Fibroblast of lung (primary cell): ENCODE results near the gene CAMTA1. TPM values are rescaled to one million over a fixed set of nuclear protein-coding genes. Genes with fewer than 3 reads are reported as not detected.
A peak's percentile ranks its signal among the peaks of the same experiment; 100 is the strongest.

Experiments
- DNase-seq, 2 donors: peaks; one replicate each; pipeline versions ENCODE4 v3.0.0 to v3.0.0-alpha.2; 2010; ENCODE audit warnings: low read depth in 2 of 2
- H2AFZ ChIP-seq: 2 replicates; pipeline ENCODE4 v1.5.1; 2012; ENCODE audit warnings: low read length, control low read depth, inconsistent platforms
- H3K27ac ChIP-seq: 2 replicates; pipeline ENCODE4 v1.5.1; 2011; ENCODE audit warnings: low read length, control low read depth; ENCODE audit not compliant: insufficient read depth
- H3K27me3 ChIP-seq: 2 replicates; pipeline ENCODE4 v1.5.1; 2011; ENCODE audit warnings: mild to moderate bottlenecking, low read length; ENCODE audit not compliant: control insufficient read depth, insufficient read depth
- H3K36me3 ChIP-seq: 2 replicates; pipeline ENCODE4 v1.5.1; 2011; ENCODE audit warnings: low read length; ENCODE audit not compliant: control insufficient read depth, insufficient read depth
- H3K4me1 ChIP-seq: 2 replicates; pipeline ENCODE4 v1.5.1; 2011; ENCODE audit warnings: low read length; ENCODE audit not compliant: control insufficient read depth, insufficient read depth; ENCODE audit errors: extremely low read depth
- H3K4me2 ChIP-seq: 2 replicates; pipeline ENCODE4 v1.5.1; 2011; ENCODE audit warnings: low read length, control low read depth; ENCODE audit not compliant: insufficient read depth; ENCODE audit errors: extremely low read depth
- H3K4me3 ChIP-seq, 4 experiments: fragments of 200-600 bp in 1 of 4; sonication (generic) in 1 of 4; replicated peaks in 1 of 4; 2 replicates each; pipeline ENCODE4 v1.5.1; 2011 to 2016; ENCODE audit warnings: low read length in 4 of 4, low read depth in 3 of 4, mild to moderate bottlenecking in 3 of 4, control low read depth in 2 of 4, inconsistent platforms in 1 of 4, mixed read lengths in 1 of 4; ENCODE audit not compliant: insufficient read depth in 1 of 4; ENCODE audit errors: control extremely low read depth in 1 of 4
- H3K79me2 ChIP-seq: 2 replicates; pipeline ENCODE4 v1.5.1; 2012; ENCODE audit warnings: mild to moderate bottlenecking, low read length, inconsistent platforms; ENCODE audit not compliant: control insufficient read depth, insufficient read depth
- H3K9ac ChIP-seq: 2 replicates; pipeline ENCODE4 v1.5.1; 2011; ENCODE audit warnings: mild to moderate bottlenecking, low read length, control low read depth; ENCODE audit not compliant: insufficient read depth
- H3K9me3 ChIP-seq: 2 replicates; pipeline ENCODE4 v1.5.1; 2012; ENCODE audit warnings: low read depth, low read length; ENCODE audit not compliant: control insufficient read depth, insufficient read depth
- H4K20me1 ChIP-seq: 2 replicates; pipeline ENCODE4 v1.5.1; 2011; ENCODE audit warnings: low read length; ENCODE audit not compliant: control insufficient read depth, insufficient read depth; ENCODE audit errors: extremely low read depth
- CTCF ChIP-seq, 2 donors: IDR thresholded peaks in 1 of 2; conservative IDR thresholded peaks in 1 of 2; 1 replicate in 1 of 2; 2 replicates in 1 of 2; pipeline ENCODE4 v1.5.1; 2011 to 2012; ENCODE audit warnings: low read length in 2 of 2, control low read depth in 1 of 2, inconsistent platforms in 1 of 2, low read depth in 1 of 2, mild to moderate bottlenecking in 1 of 2
- EZH2 ChIP-seq: IDR thresholded peaks from 2 replicates; pipeline ENCODE4 v1.5.1; 2012; ENCODE audit warnings: low read length, control low read depth, mild to moderate bottlenecking; ENCODE audit errors: missing control alignments
- polyA plus RNA-seq, 2 donors: library from polyadenylated mRNA; depleted of rRNA in 1 of 2; stranded (reverse) in 1 of 2; unstranded in 1 of 2; fragments of >200 nt; gene quantifications; 2 replicates each; pipeline ENCODE4 v1.2.1, GENCODE V29; 2011 to 2012; ENCODE audit warnings: missing spikeins in 1 of 2
- total RNA-seq: library from RNA; depleted of rRNA; stranded (reverse); fragments of >200 nt; gene quantifications from 2 replicates; pipeline ENCODE4 v1.2.1, GENCODE V29; 2014

CAMTA1 gene
- total and polyA plus RNA-seq, 2 donors (not counting 1 experiment from before 2014, with no cell fraction given) = 47.6 to 86.0 TPM

GRCh38 chr1:7453038-7453437 lies 667.8 kb downstream of the CAMTA1 start:
- Histone ChIP-seq H3K4me3 (no peak overlapping the region), H3K4me1 (no peaks in the 10 kb centered on the region)

DNA sequence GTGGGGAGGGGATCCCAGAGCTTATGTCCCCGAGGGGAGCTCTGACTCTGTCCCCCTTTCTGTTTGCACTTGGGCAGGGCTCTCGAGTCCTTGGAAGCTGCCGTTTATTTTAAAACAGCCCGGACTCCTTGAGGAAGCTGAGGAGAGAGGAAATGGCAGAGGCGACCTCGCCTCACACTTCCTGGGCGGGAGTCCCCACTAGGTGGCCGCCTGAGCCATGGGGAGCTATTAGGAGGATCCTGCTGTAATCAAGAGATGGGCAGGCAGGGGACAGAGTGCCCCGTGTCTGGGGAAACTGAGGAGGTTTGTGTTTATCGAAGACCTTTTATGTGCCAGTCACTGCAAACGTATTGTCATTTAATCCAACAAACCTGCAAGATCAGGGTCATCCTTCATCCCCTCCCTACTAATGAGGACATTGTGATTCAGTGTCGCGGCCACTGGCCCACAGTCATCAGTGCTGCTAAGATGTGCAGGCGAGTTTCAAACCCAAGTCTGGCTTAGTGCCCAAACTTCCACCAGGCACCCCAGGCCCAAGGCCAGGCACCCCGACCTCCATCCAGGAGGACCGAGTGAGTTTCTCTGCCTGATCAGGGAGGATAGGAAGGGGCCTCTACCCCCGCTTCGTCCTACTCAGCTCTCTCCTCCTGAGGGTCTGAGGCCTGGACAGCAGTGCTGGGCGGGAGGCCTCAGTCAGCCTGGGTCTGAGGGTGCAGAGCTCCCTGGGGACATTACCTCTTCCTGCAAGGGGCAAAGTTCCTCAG lies 669.0 kb downstream of the CAMTA1 start:
- TF ChIP-seq CTCF (conservative IDR thresholded peaks at IDR 0.05 in 1 of 2, IDR thresholded peaks at IDR 0.05 in 1 of 2; ENCODE audit: low read depth in 1 of 2, low read length in 2 of 2) (peak; percentile 36 to 49), EZH2 (no peak)
- Histone ChIP-seq H3K4me3 (no peak overlapping the region), H3K4me2 (no peak overlapping the region), H3K4me1 (no peaks in the 10 kb centered on the region), H3K9ac (no peak overlapping the region), H3K27ac (no peak overlapping the region), H4K20me1 (no peaks in the 10 kb centered on the region), H2AFZ (no peak overlapping the region), H3K9me3 (no peaks in the 10 kb centered on the region), H3K36me3 (no peaks in the 10 kb centered on the region), H3K27me3 (no peaks in the 10 kb centered on the region), H3K79me2 (no peaks in the 10 kb centered on the region)
- DNase-seq = peak; percentile 15 to 19

More at GRCh38 chr1:7453038-7453437, 667.8 kb downstream of the CAMTA1 start:
- no peaks in the 10 kb centered on the region for H3K79me2 ChIP-seq
- no peaks in the 10 kb centered on the region for H3K27me3 ChIP-seq
- no peak overlapping the region for H3K4me2 ChIP-seq
- TF ChIP-seq CTCF (conservative IDR thresholded peaks at IDR 0.05 in 1 of 2, IDR thresholded peaks at IDR 0.05 in 1 of 2; ENCODE audit: low read depth in 1 of 2, low read length in 2 of 2) = no peak
- TF ChIP-seq EZH2 = no peak
- H3K36me3 ChIP-seq = no peaks in the 10 kb centered on the region
- no peak overlapping the region for H3K9ac ChIP-seq
- DNase-seq = no peak
- no peak overlapping the region for H3K27ac ChIP-seq
- H4K20me1 ChIP-seq = no peaks in the 10 kb centered on the region
- H2AFZ ChIP-seq = no peak overlapping the region
- H3K9me3 ChIP-seq = no peaks in the 10 kb centered on the region

DNA sequence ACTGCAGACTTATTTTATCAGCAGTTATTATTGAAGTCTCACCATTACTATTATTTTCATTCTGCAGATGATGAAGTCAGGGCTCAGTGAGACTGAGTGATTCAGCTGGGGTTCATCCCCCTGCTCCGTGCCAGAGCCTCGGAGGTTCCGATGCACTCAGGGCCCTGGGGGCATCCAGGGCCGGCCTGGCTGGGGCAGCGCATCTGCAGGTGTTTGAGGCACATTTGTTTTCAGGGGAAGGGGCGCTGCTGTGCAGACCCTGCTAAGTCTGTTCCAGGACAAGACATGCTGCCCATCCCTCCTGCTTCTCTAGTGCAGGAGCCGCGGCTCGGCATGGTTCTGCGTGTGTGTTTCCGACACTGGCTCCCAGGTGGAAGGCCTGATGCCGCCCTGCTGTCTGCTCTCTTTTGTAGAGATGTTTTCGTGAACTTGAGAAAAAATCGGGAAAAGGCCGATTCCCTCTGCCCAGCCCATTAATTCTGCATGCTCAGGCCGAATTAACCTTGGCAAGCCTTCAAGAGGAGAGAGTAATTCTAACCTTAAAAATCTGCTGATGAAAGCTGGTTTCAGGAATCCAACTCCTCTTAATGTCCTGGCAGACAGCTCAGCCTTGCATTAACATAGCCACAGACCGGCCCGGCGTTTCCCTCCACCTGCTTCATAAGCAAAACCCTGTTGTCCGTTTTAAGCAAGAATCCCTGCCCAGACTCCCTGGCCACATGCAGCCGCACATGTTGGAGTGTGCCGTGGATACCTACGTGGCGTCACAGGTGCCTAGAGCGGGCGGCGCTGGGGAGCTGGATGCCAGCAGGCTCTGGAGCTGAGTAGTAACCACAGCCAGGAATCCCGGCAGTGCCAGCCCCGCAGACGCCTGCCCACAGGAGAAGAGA lies 669.9 kb downstream of the CAMTA1 start:
- Histone ChIP-seq H4K20me1 (no peaks in the 10 kb centered on the region), H3K4me1 (no peaks in the 10 kb centered on the region), H3K27ac (no peak overlapping the region), H3K4me3 (no peak overlapping the region), H3K4me2 (peak overlapping the region; percentile 25), H3K36me3 (no peaks in the 10 kb centered on the region), H3K9me3 (no peaks in the 10 kb centered on the region), H3K9ac (no peak overlapping the region), H2AFZ (no peak overlapping the region), H3K27me3 (no peaks in the 10 kb centered on the region), H3K79me2 (no peaks in the 10 kb centered on the region)
- TF ChIP-seq EZH2 (no peak), CTCF (conservative IDR thresholded peaks at IDR 0.05 in 1 of 2, IDR thresholded peaks at IDR 0.05 in 1 of 2; ENCODE audit: low read depth in 1 of 2, low read length in 2 of 2) (no peak)
- peak; percentile 65 to 75 for DNase-seq
